ENCODE results near the gene CENPB. TPM values are rescaled to one million over a fixed set of nuclear protein-coding genes. Genes with fewer than 3 reads are reported as not detected.

CENPB gene
- total RNA-seq, 1 donor from 2014 or later, result 66.2 TPM

GRCh38 chr20:3800256-3800877, 13.8 kb upstream of the CENPB start:
- DNase-seq (ENCODE audit: low read depth), result no peak
- Histone ChIP-seq H3K27me3 (ENCODE audit: control insufficient read depth, insufficient read depth, low read length) (no peaks in the 10 kb centered on the region), H3K36me3 (ENCODE audit: control insufficient read depth, insufficient read depth, low read length) (peaks cover 1% of the 10 kb centered on the region), H3K4me3 (ENCODE audit: low read depth, low read length) (no peak overlapping the region)
- TF ChIP-seq CTCF (IDR thresholded peaks at IDR 0.05; ENCODE audit: insufficient read depth, low read length, poor library complexity, severe bottlenecking), result no peak

GRCh38 chr20:3798908-3799248, 12.3 kb upstream of the CENPB start:
- Histone ChIP-seq H3K36me3 (ENCODE audit: control insufficient read depth, insufficient read depth, low read length) (peaks cover 1% of the 10 kb centered on the region), H3K27me3 (ENCODE audit: control insufficient read depth, insufficient read depth, low read length) (no peaks in the 10 kb centered on the region), H3K4me3 (ENCODE audit: low read depth, low read length) (no peak overlapping the region)
- no peak for DNase-seq (ENCODE audit: low read depth)
- TF ChIP-seq CTCF (IDR thresholded peaks at IDR 0.05; ENCODE audit: insufficient read depth, low read length, poor library complexity, severe bottlenecking), result no peak

DNA sequence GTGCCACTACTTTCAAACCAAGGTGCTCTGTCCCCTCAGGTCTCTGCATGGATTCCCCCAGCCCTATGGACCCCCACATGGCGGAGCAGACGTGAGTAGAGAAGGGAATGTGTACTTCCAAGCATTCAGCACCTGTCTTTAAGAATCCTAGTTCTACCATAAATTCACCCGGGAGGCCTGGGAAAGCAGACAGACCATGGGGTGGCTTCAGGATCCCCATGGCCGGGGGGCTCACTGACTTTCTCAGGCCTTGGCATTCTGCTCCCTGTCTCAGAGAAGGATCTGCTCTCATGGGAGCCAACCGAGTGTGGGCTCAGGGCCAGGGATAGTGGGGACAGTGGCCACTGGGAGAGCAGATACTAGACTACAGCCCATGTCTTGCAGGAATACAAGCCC, 11.8 kb upstream of the CENPB start:
- no peak overlapping the region for H3K4me3 ChIP-seq (ENCODE audit: low read depth, low read length)
- H3K27me3 ChIP-seq (ENCODE audit: control insufficient read depth, insufficient read depth, low read length), result no peaks in the 10 kb centered on the region
- H3K36me3 ChIP-seq (ENCODE audit: control insufficient read depth, insufficient read depth, low read length), result peaks cover 1% of the 10 kb centered on the region
- DNase-seq (ENCODE audit: low read depth), result no peak
- no peak for TF ChIP-seq CTCF (IDR thresholded peaks at IDR 0.05; ENCODE audit: insufficient read depth, low read length, poor library complexity, severe bottlenecking)

- Histone ChIP-seq H3K36me3 (ENCODE audit: control insufficient read depth, insufficient read depth, low read length) (no peaks in the 10 kb centered on the region), H3K4me3 (ENCODE audit: low read depth, low read length) (peak overlapping the region; percentile 83), H3K27me3 (ENCODE audit: control insufficient read depth, insufficient read depth, low read length) (no peaks in the 10 kb centered on the region)
- TF ChIP-seq CTCF (IDR thresholded peaks at IDR 0.05; ENCODE audit: insufficient read depth, low read length, poor library complexity, severe bottlenecking), result no peak
- no peak for DNase-seq (ENCODE audit: low read depth)
Observed at GRCh38 chr20:3797592-3798372, 11.2 kb upstream of the CENPB start.

DNA sequence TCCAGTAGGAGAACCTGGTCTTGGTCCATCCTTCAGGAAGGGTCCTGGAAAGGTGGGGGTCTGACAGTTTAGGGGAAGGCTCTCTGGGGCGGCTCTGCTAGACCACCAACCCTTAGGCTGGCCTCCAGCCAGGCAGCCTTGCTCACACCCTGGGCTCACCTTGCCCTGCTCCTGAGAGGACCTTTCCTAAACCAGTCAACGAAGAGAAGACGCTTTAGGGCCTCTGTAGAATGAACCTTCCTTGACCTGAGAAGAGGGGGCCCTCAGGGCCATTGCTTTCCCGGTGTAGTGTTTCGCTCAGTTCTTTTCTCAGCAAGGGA, 10.6 kb upstream of the CENPB start:
- peak overlapping the region; percentile 83 for H3K4me3 ChIP-seq (ENCODE audit: low read depth, low read length)
- no peaks in the 10 kb centered on the region for H3K36me3 ChIP-seq (ENCODE audit: control insufficient read depth, insufficient read depth, low read length)
- DNase-seq (ENCODE audit: low read depth), result no peak
- no peak for TF ChIP-seq CTCF (IDR thresholded peaks at IDR 0.05; ENCODE audit: insufficient read depth, low read length, poor library complexity, severe bottlenecking)
- H3K27me3 ChIP-seq (ENCODE audit: control insufficient read depth, insufficient read depth, low read length), result no peaks in the 10 kb centered on the region
